Stimulated activated naive B cell treated with anti-CD40 and anti-IgM and Interleukin-4, amounts not matched to agents 10 μg/mL and 1 μg/mL and 100 μg/mL, for 72 hours (primary cell): ENCODE data around the gene RFC3.
A peak's percentile ranks its signal among the peaks of the same experiment; 100 is the strongest.
"Not testable (repeated sequence)": the region's sequence is repeated elsewhere in the genome, so short reads cannot be mapped to it uniquely, and the experiment has no call there.

ENCODE experiments used
- ATAC-seq, 2 donors: fragments of 150-1000 bp; cut with Tn5 transposase; replicated peaks; 2 replicates each; pipeline ENCODE4 v1.10.0; 2021; ENCODE audit warnings: moderate library complexity in 1 of 2
- DNase-seq: peaks from one replicate; pipeline ENCODE4 v3.0.0; 2021
- H3K27ac Mint-ChIP-seq: one replicate; pipeline ENCODE4 v1.8.0; 2022; ENCODE audit warnings: mild to moderate bottlenecking, mixed read lengths
- H3K27me3 Mint-ChIP-seq, 2 donors: one replicate each; pipeline ENCODE4 v1.8.0; 2022; ENCODE audit warnings: mixed read lengths in 2 of 2
- H3K36me3 Mint-ChIP-seq, 2 donors: one replicate each; pipeline ENCODE4 v1.8.0; 2022; ENCODE audit warnings: mixed read lengths in 2 of 2, mild to moderate bottlenecking in 1 of 2
- H3K4me1 Mint-ChIP-seq, 2 donors: one replicate each; pipeline ENCODE4 v1.8.0; 2022; ENCODE audit warnings: mixed read lengths in 2 of 2, mild to moderate bottlenecking in 1 of 2
- H3K4me3 Mint-ChIP-seq, 2 donors: one replicate each; pipeline ENCODE4 v1.8.0; 2022; ENCODE audit warnings: mild to moderate bottlenecking in 2 of 2, mixed read lengths in 2 of 2, moderate library complexity in 1 of 2
- H3K9me3 Mint-ChIP-seq, 2 donors: one replicate each; pipeline ENCODE4 v1.8.0; 2022; ENCODE audit warnings: mixed read lengths in 2 of 2, mild to moderate bottlenecking in 1 of 2

Gene RFC3

GRCh38 chr13:33794576-33794975 lies 23.4 kb upstream of the RFC3 start:
- no peaks in the 10 kb centered on the region for H3K36me3 Mint-ChIP-seq
- H3K27me3 Mint-ChIP-seq, result no peaks in the 10 kb centered on the region

GRCh38 chr13:33796095-33796494 lies 21.9 kb upstream of the RFC3 start:
- Mint-ChIP-seq H3K9me3 (peaks cover 5 to 6% of the 10 kb centered on the region in 2 donors), H3K4me1 (peaks cover 0 to 2% of the 10 kb centered on the region in 2 donors), H3K27me3 (no peaks in the 10 kb centered on the region), H3K4me3 (no peak overlapping the region), H3K27ac (no peak overlapping the region), H3K36me3 (no peaks in the 10 kb centered on the region)
- DNase-seq, result no peak
- ATAC-seq, result no peak

More at GRCh38 chr13:33794576-33794975, 23.4 kb upstream of the RFC3 start:
- H3K4me1 Mint-ChIP-seq, result peaks cover 0 to 2% of the 10 kb centered on the region in 2 donors
- peaks cover 6 to 7% of the 10 kb centered on the region in 2 donors for H3K9me3 Mint-ChIP-seq
- ATAC-seq (peak in 1 of 2 donors; percentile 23), DNase-seq (no peak)
- no peak overlapping the region for H3K27ac Mint-ChIP-seq
- no peak overlapping the region for H3K4me3 Mint-ChIP-seq

GRCh38 chr13:33797622-33798021 lies 20.3 kb upstream of the RFC3 start:
- no peak overlapping the region for H3K27ac Mint-ChIP-seq
- H3K27me3 Mint-ChIP-seq, result no peaks in the 10 kb centered on the region
- peaks cover under 1% of the 10 kb centered on the region in 2 donors for H3K9me3 Mint-ChIP-seq
- no peak overlapping the region for H3K4me3 Mint-ChIP-seq
- ATAC-seq, result no peak
- DNase-seq, result no peak
- peaks cover 0 to 2% of the 10 kb centered on the region in 2 donors for H3K4me1 Mint-ChIP-seq
- no peaks in the 10 kb centered on the region for H3K36me3 Mint-ChIP-seq

- DNase-seq, result no peak
- no peaks in the 10 kb centered on the region for H3K27me3 Mint-ChIP-seq
- no peak overlapping the region for H3K4me3 Mint-ChIP-seq
- no peaks in the 10 kb centered on the region for H3K36me3 Mint-ChIP-seq
- ATAC-seq, result no peak
- H3K27ac Mint-ChIP-seq, result no peak overlapping the region
- no peaks in the 10 kb centered on the region for H3K9me3 Mint-ChIP-seq
- peaks cover 0 to 2% of the 10 kb centered on the region in 2 donors for H3K4me1 Mint-ChIP-seq
Observed at GRCh38 chr13:33798023-33798422, 19.9 kb upstream of the RFC3 start.

- no peak overlapping the region for H3K4me3 Mint-ChIP-seq
- no peak for DNase-seq
- H3K27me3 Mint-ChIP-seq, result no peaks in the 10 kb centered on the region
- no peaks in the 10 kb centered on the region for H3K9me3 Mint-ChIP-seq
- no peak for ATAC-seq
- H3K4me1 Mint-ChIP-seq, result peaks cover 0 to 2% of the 10 kb centered on the region in 2 donors
- H3K27ac Mint-ChIP-seq, result no peak overlapping the region
- H3K36me3 Mint-ChIP-seq, result no peaks in the 10 kb centered on the region
Observed at GRCh38 chr13:33799950-33800592, 17.9 kb upstream of the RFC3 start.

- Mint-ChIP-seq H3K27ac (no peak overlapping the region), H3K4me1 (peaks cover 0 to 2% of the 10 kb centered on the region in 2 donors), H3K9me3 (no peaks in the 10 kb centered on the region), H3K36me3 (no peaks in the 10 kb centered on the region), H3K27me3 (no peaks in the 10 kb centered on the region), H3K4me3 (no peak overlapping the region)
- DNase-seq, result no peak
- no peak for ATAC-seq
Observed at GRCh38 chr13:33800646-33801186, 17.2 kb upstream of the RFC3 start.

GRCh38 chr13:33806470-33807248 lies 11.3 kb upstream of the RFC3 start:
- H3K4me3 Mint-ChIP-seq, result no peak overlapping the region
- no peak overlapping the region for H3K27ac Mint-ChIP-seq
- no peaks in the 10 kb centered on the region for H3K9me3 Mint-ChIP-seq
- H3K36me3 Mint-ChIP-seq, result no peaks in the 10 kb centered on the region
- ATAC-seq (no peak), DNase-seq (no peak)
- no peaks in the 10 kb centered on the region for H3K4me1 Mint-ChIP-seq
- H3K27me3 Mint-ChIP-seq, result peaks cover 0 to 9% of the 10 kb centered on the region in 2 donors

GRCh38 chr13:33812829-33813228 lies 5.1 kb upstream of the RFC3 start:
- H3K9me3 Mint-ChIP-seq, ATAC-seq, H3K36me3 Mint-ChIP-seq, H3K27ac Mint-ChIP-seq, H3K4me1 Mint-ChIP-seq, H3K4me3 Mint-ChIP-seq, DNase-seq, H3K27me3 Mint-ChIP-seq: not testable (repeated sequence)

- Mint-ChIP-seq H3K9me3 (no peaks in the 10 kb centered on the region), H3K27ac (no peak overlapping the region), H3K36me3 (peaks cover 4 to 10% of the 10 kb centered on the region in 2 donors), H3K4me3 (no peak overlapping the region), H3K27me3 (no peaks in the 10 kb centered on the region), H3K4me1 (peaks cover 6 to 13% of the 10 kb centered on the region in 2 donors)
- ATAC-seq (no peak), DNase-seq (no peak)
Observed at GRCh38 chr13:33815011-33815550, 2.9 kb upstream of the RFC3 start.

- H3K9me3 Mint-ChIP-seq, result no peaks in the 10 kb centered on the region
- no peak overlapping the region for H3K4me3 Mint-ChIP-seq
- DNase-seq (no peak), ATAC-seq (no peak)
- peaks cover 6 to 13% of the 10 kb centered on the region in 2 donors for H3K4me1 Mint-ChIP-seq
- no peak overlapping the region for H3K27ac Mint-ChIP-seq
- H3K36me3 Mint-ChIP-seq, result peaks cover 13 to 21% of the 10 kb centered on the region in 2 donors
- H3K27me3 Mint-ChIP-seq, result no peaks in the 10 kb centered on the region
Observed at GRCh38 chr13:33816912-33817311, 1.0 kb upstream of the RFC3 start.

- ATAC-seq, result peak; percentile 10 to 20
- Mint-ChIP-seq H3K4me1 (peaks cover 6 to 13% of the 10 kb centered on the region in 2 donors), H3K36me3 (peaks cover 14 to 23% of the 10 kb centered on the region in 2 donors), H3K27me3 (no peaks in the 10 kb centered on the region), H3K9me3 (no peaks in the 10 kb centered on the region), H3K27ac (peak overlapping the region; percentile 98), H3K4me3 (peak overlapping the region; percentile 97 to 98)
- DNase-seq, result no peak
Observed at GRCh38 chr13:33817513-33817900, 442 bp upstream of the RFC3 start.

GRCh38 chr13:33825083-33825482 lies 7.1 kb downstream of the RFC3 start:
- no peak overlapping the region for H3K27ac Mint-ChIP-seq
- peaks cover 26 to 53% of the 10 kb centered on the region in 2 donors for H3K36me3 Mint-ChIP-seq
- H3K4me3 Mint-ChIP-seq, result no peak overlapping the region
- peaks cover 0 to 1% of the 10 kb centered on the region in 2 donors for H3K4me1 Mint-ChIP-seq
- no peak for ATAC-seq
- no peaks in the 10 kb centered on the region for H3K27me3 Mint-ChIP-seq
- DNase-seq, result no peak
- H3K9me3 Mint-ChIP-seq, result no peaks in the 10 kb centered on the region

- ATAC-seq, result no peak
- H3K4me3 Mint-ChIP-seq, result no peak overlapping the region
- H3K36me3 Mint-ChIP-seq, result peaks cover 19 to 51% of the 10 kb centered on the region in 2 donors
- H3K27me3 Mint-ChIP-seq, result no peaks in the 10 kb centered on the region
- no peak for DNase-seq
- no peak overlapping the region for H3K27ac Mint-ChIP-seq
- no peaks in the 10 kb centered on the region for H3K9me3 Mint-ChIP-seq
- H3K4me1 Mint-ChIP-seq, result peaks cover 0 to 1% of the 10 kb centered on the region in 2 donors
Observed at GRCh38 chr13:33827139-33827538, 9.2 kb downstream of the RFC3 start.

- Mint-ChIP-seq H3K27ac (no peak overlapping the region), H3K36me3 (peaks cover 15 to 45% of the 10 kb centered on the region in 2 donors)
- no peak for ATAC-seq
Observed at GRCh38 chr13:33828431-33829129, 10.6 kb downstream of the RFC3 start.

More at GRCh38 chr13:33828431-33829129, 10.6 kb downstream of the RFC3 start:
- H3K4me3 Mint-ChIP-seq, result no peak overlapping the region
- DNase-seq, result no peak
- H3K27me3 Mint-ChIP-seq, result no peaks in the 10 kb centered on the region
- no peaks in the 10 kb centered on the region for H3K4me1 Mint-ChIP-seq
- H3K9me3 Mint-ChIP-seq, result no peaks in the 10 kb centered on the region
